ENCODE measurements around the gene TMEM208. TPM values are rescaled to one million over a fixed set of nuclear protein-coding genes. Genes with fewer than 3 reads are reported as not detected.
A peak's percentile ranks its signal among the peaks of the same experiment; 100 is the strongest.

The TMEM208 gene
- total and polyA plus RNA-seq, 4 donors, result 22.3 to 140 (median 70.2) TPM

- no peak for TF ChIP-seq SP1 (IDR thresholded peaks at IDR 0.05)
- TF ChIP-seq YY1 (IDR thresholded peaks at IDR 0.05), result no peak
- no peak for TF ChIP-seq ATF3 (IDR thresholded peaks at IDR 0.05)
- TF ChIP-seq MAX (IDR thresholded peaks at IDR 0.05), result no peak
- TF ChIP-seq REST (IDR thresholded peaks at IDR 0.05), result no peak
- TF ChIP-seq RAD21 (IDR thresholded peaks at IDR 0.05), result no peak
- TF ChIP-seq JUND (IDR thresholded peaks at IDR 0.05), result no peak
- no peak for TF ChIP-seq FOXA2 (IDR thresholded peaks at IDR 0.05)
- TF ChIP-seq GABPA (IDR thresholded peaks at IDR 0.05 in 1 of 2, conservative IDR thresholded peaks at IDR 0.05 in 1 of 2), result no peak
- no peak for TF ChIP-seq EGR1 (IDR thresholded peaks at IDR 0.05; ENCODE audit: low read depth in 2 of 2)
- no peak for TF ChIP-seq CTCF (IDR thresholded peaks at IDR 0.05; ENCODE audit: low read depth, low read length, missing input control)
- no peak for TF ChIP-seq HNF4G (IDR thresholded peaks at IDR 0.05)
- TF ChIP-seq TAF1 (conservative IDR thresholded peaks at IDR 0.05), result no peak
- no peak for TF ChIP-seq ZBTB33 (IDR thresholded peaks at IDR 0.05)
- TF ChIP-seq NR2F2 (IDR thresholded peaks at IDR 0.05), result no peak
- no peak overlapping the region for H3K27ac ChIP-seq (ENCODE audit: low read depth in 1 of 2, low read length in 2 of 2)
- no peaks in the 10 kb centered on the region for H3K9me3 ChIP-seq (ENCODE audit: control insufficient read depth in 4 of 4, low read length in 3 of 4)
- no peaks in the 10 kb centered on the region for H3K27me3 ChIP-seq (ENCODE audit: control insufficient read depth in 4 of 4, insufficient read depth in 4 of 4, low read length in 3 of 4)
- H3K4me1 ChIP-seq (ENCODE audit: control insufficient read depth in 4 of 4, insufficient read depth in 4 of 4, low read length in 3 of 4), result peaks cover 8 to 38% (median 26%) of the 10 kb centered on the region in 4 donors
- H3K36me3 ChIP-seq (ENCODE audit: control insufficient read depth in 4 of 4, insufficient read depth in 3 of 4, low read depth in 1 of 4, low read length in 3 of 4), result peaks cover 11 to 42% (median 27%) of the 10 kb centered on the region in 4 donors
- no peak overlapping the region for H3K4me3 ChIP-seq (ENCODE audit: low read depth in 1 of 3, low read length in 3 of 3)
- peak; percentile 84 for DNase-seq (ENCODE audit: low spot score)
- no peak overlapping the region for H3K9ac ChIP-seq (ENCODE audit: low read depth in 1 of 2, low read length in 2 of 2)
- WGBS, result 85% methylated on average over 6 of the region's 6 CpGs
Observed at GRCh38 chr16:67194260-67194659, 32.7 kb upstream of the TMEM208 start.

GRCh38 chr16:67195676-67196075 lies 31.3 kb upstream of the TMEM208 start:
- H3K4me1 ChIP-seq (ENCODE audit: control insufficient read depth in 4 of 4, insufficient read depth in 4 of 4, low read length in 3 of 4), result peaks cover 8 to 42% (median 28%) of the 10 kb centered on the region in 4 donors
- no peak overlapping the region for H3K27ac ChIP-seq (ENCODE audit: low read depth in 1 of 2, low read length in 2 of 2)
- H3K4me3 ChIP-seq (ENCODE audit: low read depth in 1 of 3, low read length in 3 of 3), result no peak overlapping the region
- TF ChIP-seq RXRA (IDR thresholded peaks at IDR 0.05) (no peak), ZBTB33 (IDR thresholded peaks at IDR 0.05) (no peak), GABPA (IDR thresholded peaks at IDR 0.05 in 1 of 2, conservative IDR thresholded peaks at IDR 0.05 in 1 of 2) (no peak), JUND (IDR thresholded peaks at IDR 0.05) (no peak), FOXA1 (IDR thresholded peaks at IDR 0.05) (no peak), MAX (IDR thresholded peaks at IDR 0.05) (no peak), SP1 (IDR thresholded peaks at IDR 0.05) (no peak), YY1 (IDR thresholded peaks at IDR 0.05) (no peak), HNF4A (conservative IDR thresholded peaks at IDR 0.05) (no peak), RAD21 (IDR thresholded peaks at IDR 0.05) (no peak), ATF3 (IDR thresholded peaks at IDR 0.05) (no peak), CTCF (IDR thresholded peaks at IDR 0.05; ENCODE audit: low read depth, low read length, missing input control) (no peak), HNF4G (IDR thresholded peaks at IDR 0.05) (no peak), FOXA2 (IDR thresholded peaks at IDR 0.05) (no peak), NR2F2 (IDR thresholded peaks at IDR 0.05) (no peak)
- WGBS, result 85% methylated on average over 5 of the region's 5 CpGs
- no peaks in the 10 kb centered on the region for H3K9me3 ChIP-seq (ENCODE audit: control insufficient read depth in 4 of 4, low read length in 3 of 4)
- DNase-seq (ENCODE audit: low spot score), result no peak
- H3K36me3 ChIP-seq (ENCODE audit: control insufficient read depth in 4 of 4, insufficient read depth in 3 of 4, low read depth in 1 of 4, low read length in 3 of 4), result peaks cover 11 to 42% (median 27%) of the 10 kb centered on the region in 4 donors
- H3K9ac ChIP-seq (ENCODE audit: low read depth in 1 of 2, low read length in 2 of 2), result no peak overlapping the region
- H3K27me3 ChIP-seq (ENCODE audit: control insufficient read depth in 4 of 4, insufficient read depth in 4 of 4, low read length in 3 of 4), result no peaks in the 10 kb centered on the region
